HG03457 (cell line): ENCODE results near the gene UMAD1.

Source experiments
- ATAC-seq: cut with Tn5 transposase; IDR thresholded peaks from one replicate; pipeline ENCODE4 v1.9.1; 2021; ENCODE audit warnings: moderate number of reproducible peaks; ENCODE audit not compliant: unreplicated experiment

The UMAD1 gene

DNA sequence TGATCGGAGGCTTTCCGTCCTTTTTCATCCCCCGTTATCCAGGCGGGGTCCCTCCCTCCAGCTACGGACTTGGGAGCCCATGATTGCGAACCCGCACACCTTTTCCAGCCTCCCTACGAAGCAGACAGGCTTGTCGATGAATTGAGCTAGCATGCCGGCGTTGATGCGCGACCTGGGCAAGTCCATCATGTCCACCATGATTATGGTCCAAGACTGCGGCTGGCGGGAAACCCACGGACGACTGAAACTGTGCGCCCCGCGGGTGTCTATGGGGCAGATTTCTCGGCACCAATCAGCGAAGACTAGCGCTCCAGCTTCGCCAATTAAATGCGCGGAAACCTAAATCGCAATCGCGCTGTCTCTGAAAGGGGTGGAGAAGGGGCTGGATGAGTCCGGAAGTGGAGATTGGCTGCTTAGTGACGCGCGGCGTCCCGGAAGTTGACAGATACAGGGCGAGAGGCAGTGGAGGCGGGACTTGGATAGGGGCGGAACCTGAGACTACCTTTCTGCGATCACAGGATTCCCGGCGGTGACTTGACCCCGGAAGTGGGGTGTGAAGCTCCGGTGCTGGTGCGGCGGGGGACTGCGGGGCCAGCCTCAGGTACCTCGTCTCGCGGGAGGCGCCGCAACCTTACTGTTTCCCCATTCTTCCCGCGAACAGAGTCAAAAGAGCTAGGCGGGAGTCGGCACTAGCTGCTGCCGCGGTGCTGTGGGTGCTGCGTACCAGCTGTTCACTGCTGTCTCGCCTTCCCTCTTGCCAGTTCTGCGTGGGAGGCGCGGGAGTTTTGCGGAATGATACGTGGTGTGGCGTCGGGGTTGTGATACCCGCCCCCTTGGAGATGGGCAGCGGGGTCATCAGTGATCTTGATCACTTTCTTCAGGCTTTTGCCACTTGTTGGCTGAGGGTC is at the start of gene UMAD1:
TSS of gene UMAD1 (plus strand) at position 532 of the 908 bp plus-strand sequence. CDS start 32,620 bp downstream, outside the sequence.
- peak; percentile 95 for ATAC-seq

DNA sequence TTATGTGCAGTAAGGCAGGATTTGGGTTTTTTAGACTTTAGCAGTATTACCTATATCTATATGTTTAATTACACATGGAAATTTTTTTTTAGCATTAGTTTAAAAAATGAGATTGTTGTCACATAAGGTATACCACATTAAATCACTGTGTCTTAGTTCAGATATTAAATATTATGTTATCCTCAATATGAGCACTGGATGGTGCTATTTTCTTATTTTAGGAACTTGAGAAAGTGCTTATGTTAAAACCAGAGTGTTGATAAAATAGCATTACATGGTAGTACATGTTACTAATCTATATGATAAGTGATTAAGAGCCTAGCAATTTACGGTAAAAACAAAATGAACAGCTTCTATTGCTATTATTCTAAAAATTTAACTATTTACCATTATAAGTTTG is 45.1 kb upstream of the UMAD1 start:
- no peak for ATAC-seq

DNA sequence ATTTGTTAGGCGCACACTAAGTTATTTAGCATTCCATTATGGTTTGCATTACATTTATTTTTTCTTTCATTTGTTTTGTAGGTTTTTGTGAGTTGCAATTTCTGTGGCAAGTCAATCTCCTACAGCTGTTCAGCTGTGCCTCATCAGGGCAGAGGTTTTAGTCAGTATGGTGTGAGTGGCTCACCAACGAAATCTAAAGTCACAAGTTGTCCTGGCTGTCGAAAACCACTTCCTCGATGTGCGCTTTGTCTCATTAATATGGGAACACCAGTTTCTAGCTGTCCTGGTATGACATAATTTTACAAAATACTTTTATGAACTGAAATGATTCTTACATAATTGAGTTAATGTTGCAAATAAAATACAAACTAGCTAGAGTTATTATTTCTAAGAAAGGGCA is 44.4 kb upstream of the UMAD1 start:
- ATAC-seq, result no peak

DNA sequence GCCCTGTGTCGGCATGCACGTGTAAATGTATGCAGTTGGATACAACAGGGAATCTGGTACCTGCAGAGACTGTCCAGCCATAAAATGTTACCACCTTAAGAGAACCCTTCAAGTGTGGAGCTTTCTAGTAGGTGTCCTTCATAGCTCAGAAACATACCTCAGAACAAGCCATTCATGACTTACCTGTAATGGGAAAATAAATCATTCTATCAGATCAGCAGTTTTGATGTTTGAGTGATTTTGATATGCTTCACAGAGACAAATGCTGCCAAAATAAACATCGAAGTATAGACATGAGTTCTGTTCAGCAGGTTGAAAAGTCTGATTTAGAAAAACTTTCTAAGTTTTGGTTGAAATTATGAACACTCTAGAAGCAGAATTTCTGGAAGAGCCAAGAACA is 33.5 kb upstream of the UMAD1 start:
- no peak for ATAC-seq

DNA sequence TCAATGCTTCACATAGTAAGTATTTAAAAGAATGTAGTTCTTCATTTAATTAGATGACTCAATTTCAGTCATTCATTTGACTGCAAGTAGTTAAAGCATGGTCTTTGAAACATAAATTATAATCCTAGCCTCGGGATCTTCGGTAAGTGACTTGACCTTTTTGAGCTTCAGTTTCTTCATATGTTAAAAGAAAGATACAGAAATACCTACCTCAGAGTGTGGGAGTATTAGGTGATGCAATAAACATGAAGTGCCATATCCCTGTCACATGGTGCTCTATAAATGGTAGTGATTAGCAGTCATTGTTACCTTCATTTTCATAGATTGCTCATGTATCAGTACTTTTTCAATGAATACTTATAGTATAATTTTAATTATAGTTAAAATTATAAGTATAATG is 31.2 kb upstream of the UMAD1 start:
- no peak for ATAC-seq

DNA sequence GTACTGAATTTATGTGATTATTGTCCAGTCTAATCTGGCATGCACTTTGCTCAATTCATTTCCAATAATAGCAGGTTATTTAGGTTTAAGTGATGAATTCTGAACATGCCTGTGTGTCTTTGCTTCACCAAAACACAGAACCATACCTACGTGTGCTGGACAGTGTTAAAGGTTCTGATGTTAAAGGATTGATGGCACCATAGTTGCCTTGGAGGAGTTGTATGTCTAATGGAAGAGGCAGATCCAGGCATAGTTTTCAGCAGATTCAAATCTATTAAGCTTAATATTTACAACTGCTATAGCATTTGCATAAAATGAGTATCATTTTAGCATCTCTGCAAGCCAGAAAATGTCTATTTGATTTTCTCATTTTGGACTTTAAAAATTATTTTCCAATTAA is 28.0 kb upstream of the UMAD1 start:
- no peak for ATAC-seq

DNA sequence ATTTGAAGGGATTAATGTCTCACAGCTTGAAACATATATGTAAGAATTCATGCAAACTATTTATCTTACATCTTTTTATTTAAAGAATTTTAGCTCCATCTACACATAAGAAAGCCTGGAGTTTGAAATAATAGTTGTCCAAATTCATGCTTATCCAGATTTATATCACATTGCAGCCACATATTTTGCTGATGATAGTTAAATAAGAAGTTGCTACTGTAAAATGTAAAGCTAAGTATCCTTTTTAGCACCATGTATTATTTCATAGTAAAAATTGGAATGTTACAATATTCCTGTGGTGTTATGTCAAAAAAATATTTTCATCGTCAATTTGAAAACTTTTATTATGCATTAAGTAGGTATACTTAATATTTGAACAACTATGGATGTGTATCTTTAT is 27.3 kb upstream of the UMAD1 start:
- no peak for ATAC-seq

DNA sequence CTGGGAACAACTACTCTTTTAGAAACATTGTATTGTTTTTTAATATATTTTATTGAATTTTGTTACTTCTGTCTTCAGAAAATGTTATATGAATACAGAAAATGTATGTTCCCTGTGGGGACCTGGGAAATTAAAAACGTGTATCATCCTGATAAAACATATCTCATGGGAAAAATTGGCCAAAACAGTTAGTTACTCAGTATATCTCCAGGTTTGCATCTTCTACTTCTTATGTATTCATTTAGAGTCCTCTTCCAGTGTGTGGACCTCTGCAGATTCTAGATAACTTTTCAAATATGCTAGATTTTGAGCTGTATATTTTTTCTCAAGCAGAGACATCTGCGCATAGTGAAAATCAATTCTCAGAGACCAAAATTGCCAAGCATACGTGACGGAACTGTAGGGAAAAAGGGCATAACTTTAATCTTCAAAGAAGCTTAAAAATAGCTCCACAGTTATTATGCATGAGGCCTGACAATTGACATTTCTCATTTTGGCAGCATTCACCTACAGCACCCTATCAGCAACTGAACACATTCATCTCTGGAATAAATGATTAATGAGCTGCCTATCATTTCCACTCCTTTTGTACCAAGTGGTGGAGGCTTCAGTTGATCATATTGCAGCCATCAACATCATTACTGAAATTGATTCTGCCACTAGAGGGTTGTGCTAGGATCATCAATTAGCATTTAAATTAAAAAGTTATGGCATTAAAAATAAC is 26.4 kb upstream of the UMAD1 start:
- ATAC-seq, result no peak

DNA sequence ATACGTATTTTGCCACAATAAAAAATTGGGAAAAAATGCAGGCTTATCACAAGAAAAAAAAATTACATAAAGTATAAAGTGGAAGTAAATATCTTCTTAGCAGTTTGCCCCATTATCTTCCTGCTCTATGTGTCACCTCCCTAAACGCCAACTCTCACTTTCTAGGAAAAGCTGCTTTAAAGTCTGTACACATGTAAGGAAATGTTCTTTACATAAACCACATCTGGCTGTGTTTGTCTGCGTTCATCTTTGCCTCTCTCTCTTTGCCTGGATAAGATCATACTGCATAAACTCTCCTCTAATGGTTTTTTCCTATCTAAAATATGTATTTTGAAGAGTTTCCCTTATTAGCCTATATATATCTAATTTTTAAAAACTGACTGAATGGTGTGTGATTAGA is 23.0 kb upstream of the UMAD1 start:
- no peak for ATAC-seq

DNA sequence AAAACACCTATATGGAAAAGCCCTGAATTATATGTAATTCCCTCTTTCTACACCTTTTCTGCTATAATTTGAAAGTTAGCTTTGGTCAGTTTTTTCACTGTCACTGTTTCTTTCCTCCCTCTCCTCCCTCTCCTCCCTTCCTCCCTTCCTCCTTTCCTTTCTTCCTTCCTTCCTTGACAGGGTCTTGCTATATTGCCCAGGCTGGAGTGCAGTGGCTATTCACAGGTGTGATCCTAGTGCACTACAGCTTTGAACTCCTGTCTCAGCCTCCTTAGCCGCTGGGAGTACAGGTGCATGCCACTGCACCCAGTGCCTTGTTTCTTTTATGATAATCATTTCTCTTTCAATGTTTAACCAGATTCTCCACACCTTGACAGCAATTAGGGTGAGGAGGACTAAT is 22.1 kb upstream of the UMAD1 start:
- no peak for ATAC-seq

DNA sequence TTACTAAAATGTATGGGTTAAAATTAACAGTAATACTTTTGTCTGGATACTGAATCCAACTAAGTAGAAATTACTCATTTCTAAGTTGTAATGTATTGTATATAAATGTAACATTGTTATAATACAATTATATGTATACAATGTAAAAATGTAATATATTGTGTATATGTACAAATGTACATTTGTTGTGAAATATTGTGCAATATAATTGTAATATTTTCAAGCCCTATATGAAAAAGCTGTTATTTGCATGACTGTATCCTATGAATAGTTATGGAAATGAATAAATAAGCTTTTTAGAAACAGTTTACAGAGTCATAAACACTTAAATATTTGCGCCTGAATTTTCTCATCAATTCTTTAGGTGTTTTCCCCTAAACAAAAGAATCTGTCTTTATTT is 20.3 kb upstream of the UMAD1 start:
- no peak for ATAC-seq

DNA sequence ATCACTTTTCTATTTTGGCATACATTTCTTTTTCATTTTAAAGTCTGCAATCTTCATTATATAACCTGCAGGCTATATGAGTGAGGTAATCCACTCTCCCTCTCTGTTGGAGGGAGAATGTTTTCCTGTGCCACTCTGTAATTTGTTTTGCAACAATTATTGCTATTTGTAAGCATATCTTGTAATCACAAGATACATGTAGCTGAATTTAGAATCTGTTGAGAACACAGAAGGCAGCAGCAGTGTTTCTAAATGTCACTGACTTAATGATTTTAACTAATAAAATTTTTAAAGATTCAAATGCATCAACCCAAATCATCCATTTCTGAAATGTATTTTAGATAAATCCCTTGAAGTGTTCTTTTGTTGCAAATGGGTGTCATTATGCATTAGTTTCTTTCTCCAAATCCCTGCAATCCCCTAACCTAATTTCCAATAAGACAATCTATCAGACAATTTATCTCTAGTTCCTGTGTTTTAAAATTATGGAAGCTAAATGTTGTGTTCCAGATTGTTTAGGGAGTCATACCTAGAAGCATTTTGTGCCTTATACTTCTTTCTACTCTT is 19.8 kb upstream of the UMAD1 start:
- no peak for ATAC-seq

DNA sequence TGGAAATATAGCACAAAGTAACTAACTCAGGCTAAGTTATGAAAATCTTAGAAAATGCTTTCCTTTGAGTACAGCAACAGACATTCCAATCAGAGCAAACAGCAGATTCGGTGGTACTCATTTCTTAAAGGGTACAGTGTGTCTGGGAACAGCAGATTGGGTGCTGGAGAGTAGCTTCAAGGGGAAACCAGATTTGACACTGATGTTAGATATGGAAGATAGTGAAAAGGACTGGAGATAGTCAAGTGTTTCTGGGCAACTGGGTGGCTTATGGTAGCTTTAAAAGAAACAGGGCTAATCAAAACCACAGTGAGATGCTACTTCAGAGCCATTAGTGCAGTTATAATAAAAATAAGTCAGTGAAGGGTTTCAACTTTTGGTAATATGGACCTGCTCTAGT is 12.1 kb upstream of the UMAD1 start:
- no peak for ATAC-seq

DNA sequence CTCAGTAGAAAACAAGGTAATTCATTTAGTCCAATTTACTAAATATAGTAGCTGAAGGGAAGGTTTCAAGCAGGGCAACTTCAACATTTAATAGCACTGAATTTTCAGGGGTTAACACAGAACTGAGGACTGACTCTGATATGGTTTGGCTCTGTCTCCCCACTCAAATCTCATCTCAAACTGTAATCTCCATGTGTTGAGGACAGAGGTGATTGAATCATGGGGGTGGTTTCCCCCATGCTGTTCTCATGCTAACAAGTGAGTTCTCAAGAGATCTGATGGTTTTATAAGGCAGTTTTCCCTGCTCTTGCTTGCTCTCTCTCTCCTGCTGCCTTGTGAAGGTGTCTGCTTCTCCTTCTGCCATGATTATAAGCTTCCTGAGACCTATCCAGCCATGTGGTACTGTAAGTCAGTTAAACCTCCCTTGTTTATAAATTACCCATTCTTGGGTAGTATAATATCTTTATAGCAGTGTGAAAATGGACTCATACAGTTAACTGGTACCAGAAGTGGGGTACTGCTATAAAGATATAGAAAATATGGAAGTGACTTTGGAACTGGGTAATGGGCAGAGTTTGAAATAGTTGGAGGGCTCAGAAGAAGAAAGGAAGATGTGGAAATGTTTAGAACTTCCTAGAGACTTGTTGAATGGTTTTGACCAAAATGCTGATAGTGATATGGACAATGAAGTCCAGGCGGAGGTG is 9.8 kb upstream of the UMAD1 start:
- ATAC-seq, result no peak

DNA sequence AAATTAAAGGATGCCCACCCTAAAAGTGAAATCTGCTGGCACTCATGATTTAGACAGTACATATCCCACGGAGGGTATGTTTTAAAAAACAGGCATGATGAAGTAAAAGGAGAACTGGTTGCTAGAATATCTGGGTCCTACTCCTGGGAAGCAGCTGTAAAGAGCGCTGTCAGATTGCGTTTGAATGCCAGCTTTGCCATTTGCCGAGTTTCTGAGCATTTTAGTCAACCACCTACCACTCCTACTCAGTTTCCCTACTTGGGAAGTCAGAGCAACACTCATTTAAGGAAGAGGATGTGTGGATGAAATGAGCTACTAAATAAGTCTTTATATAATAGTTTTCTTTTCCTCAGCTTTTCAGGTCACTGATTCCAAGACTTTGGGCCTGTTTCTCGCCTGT is 1.1 kb upstream of the UMAD1 start:
- no peak for ATAC-seq

DNA sequence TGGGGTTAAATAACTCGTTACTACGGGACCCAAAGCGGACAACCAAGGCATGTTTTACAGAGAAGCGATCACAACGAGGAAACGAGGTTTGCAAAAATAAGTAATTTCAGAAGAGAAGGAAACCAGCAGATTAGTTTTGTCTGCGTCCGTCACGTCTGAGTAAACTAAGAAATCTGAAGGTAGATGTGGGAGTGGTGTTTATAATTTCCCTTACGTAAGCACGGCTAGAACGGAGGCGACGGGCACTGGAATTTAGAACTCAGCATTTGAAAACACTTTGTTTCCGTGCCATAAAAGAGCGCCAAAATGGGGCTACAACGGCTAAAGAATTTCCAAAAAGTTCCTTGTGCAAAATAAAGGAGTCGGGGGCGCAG is 718 bp upstream of the UMAD1 start:
- ATAC-seq, result no peak

DNA sequence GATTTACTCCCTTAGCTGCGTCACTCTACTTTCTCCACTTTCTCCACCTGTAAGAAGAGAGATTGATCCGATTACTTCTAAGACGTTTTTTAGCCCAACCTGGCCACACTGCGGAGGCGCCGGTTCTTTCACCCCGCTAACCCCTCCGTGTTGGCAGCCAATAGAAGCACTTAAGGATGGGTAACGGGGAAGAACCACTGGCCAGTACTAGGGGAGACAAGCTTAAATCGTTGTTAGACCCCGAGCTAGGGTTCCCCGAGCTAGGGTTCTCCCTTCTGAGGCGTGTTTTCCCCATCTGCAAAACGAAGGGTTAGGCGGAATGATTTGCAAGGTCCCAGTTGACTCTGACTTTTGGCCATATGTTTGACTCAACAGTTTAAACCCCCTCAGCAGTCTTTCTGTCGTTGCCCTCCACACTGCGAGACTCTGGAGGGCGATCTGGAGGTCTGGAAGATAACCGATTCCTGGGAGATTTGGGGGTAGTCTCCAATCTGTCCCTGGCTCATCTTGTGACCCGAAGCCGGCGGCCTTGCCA is 644 bp downstream of the UMAD1 start:
- no peak for ATAC-seq

DNA sequence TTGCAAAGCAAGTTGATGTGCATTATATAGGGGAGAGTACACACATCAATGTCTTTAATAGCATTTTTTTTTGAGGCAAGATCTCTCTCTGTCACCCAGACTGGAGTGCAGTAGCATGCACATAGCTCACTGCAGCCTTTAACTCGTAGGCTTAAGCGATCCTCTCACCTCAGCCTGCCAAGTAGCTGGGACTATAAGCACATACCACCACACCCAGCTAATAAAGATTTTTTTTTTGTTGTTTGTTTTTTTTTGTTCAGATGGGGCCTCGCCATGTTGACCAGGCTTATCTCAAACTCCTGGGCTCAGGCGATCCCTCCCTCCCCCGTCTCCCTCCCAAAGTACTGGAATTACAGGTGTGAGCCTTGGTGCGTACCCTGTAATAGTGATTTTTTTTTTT is 1.5 kb downstream of the UMAD1 start:
- no peak for ATAC-seq

DNA sequence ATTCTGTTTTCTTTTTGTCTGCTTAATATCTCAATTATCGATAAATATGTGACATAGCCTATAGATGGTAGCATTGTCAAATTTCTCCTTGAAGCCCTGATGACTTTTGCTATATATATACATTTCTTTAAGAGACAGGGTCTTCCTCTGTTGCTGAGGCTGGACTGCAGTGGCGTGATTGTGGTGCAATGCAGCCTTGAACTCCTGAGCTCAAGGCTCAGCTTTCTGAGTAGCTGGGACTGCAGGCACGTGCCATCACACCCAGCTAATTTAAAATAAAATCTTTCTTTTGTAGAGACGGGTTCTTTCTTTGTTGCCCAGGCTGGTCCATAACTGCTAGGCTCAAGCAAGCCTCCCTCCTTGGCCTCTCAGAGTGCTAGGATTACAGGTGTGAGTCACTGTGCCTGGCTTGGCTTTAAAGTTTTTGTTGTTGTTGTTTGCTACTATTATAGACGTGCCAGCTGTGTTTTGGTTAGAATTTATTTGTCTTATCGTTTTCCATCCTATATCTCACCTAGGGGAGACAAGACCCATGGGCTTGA is 7.0 kb downstream of the UMAD1 start:
- ATAC-seq, result no peak

DNA sequence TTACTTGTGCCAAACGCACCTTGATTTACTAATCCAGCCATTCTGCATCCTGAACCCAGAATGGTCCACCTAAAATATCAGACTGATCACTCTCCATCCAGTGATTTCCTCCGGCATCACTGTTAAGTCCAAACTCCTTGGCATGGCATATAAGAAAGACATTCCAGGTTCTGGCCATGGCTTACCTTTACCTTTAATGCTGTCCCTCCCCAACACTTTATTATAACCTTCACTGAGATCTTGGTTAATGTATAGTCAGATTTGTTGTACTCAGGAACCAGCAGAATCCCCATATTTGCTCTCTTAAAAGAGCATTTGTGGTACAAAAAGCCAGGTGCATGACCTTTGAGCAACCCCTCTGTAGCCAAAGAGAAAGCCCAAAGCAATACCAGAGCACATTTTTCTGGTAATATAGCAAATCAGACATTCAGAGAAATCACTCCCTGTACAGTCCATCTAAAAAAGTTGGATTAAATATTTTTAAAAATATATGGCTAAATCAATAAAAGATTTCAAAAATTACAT is 10.2 kb downstream of the UMAD1 start:
- ATAC-seq, result no peak

DNA sequence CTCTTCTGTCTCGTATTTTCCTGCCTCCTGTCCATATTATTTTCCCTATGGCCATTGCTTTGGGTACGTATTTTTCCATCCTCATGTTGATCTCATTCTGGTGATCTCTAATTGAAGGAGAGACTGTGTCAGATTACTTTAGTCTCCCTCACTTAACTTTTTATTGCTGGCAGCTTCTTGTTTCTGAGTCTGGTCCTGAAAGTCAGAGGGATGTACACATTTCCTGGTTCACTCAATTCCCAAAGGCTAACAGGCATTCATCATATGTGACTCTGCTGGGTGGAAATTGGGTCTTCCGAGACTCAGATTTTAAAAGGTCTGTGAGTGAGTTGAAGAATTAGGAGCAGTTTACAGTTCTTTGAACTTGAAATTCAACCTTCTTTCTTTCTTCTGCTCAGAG is 10.9 kb downstream of the UMAD1 start:
- no peak for ATAC-seq
